Peyer's patch (tissue), 4 donors: ENCODE measurements around the gene CSTF3. TPM values are rescaled to one million over a fixed set of nuclear protein-coding genes. Genes with fewer than 3 reads are reported as not detected.

Source experiments
- DNase-seq, 3 donors: peaks; one replicate each; pipeline ENCODE4 v3.0.0-alpha.2; 2017 to 2019
- H3K27ac ChIP-seq, 4 donors: fragments of 200-600 bp; sonication (generic); one replicate each; pipeline ENCODE4 v1.5.1; 2016 to 2019
- H3K27me3 ChIP-seq, 2 donors: fragments of 200-600 bp; sonication (generic); one replicate each; pipeline ENCODE4 v1.5.1; 2019
- H3K36me3 ChIP-seq, 3 donors: fragments of 200-600 bp; sonication (generic); one replicate each; pipeline ENCODE4 v1.5.1; 2016 to 2019
- H3K4me1 ChIP-seq, 4 donors: fragments of 200-600 bp; sonication (generic); one replicate each; pipeline ENCODE4 v1.5.1; 2016 to 2019
- H3K4me3 ChIP-seq, 4 donors: fragments of 200-600 bp; sonication (generic); 1 replicate in 3 of 4; 2 replicates in 1 of 4; pipeline ENCODE4 v1.5.1; 2016 to 2019; ENCODE audit warnings: mild to moderate bottlenecking in 1 of 4
- H3K9me3 ChIP-seq, 4 donors: fragments of 200-600 bp; sonication (generic); one replicate each; pipeline ENCODE4 v1.5.1; 2016 to 2019; ENCODE audit warnings: mild to moderate bottlenecking in 1 of 4
- CTCF ChIP-seq, 6 experiments: fragments of 450-650 bp in 4 of 6; fragments of 200-600 bp in 2 of 6; sonication (generic) in 1 of 6; IDR thresholded peaks; one replicate each; pipeline ENCODE4 v1.5.1; 2017 to 2019; ENCODE audit warnings: antibody characterized with exemption in 6 of 6, mild to moderate bottlenecking in 3 of 6, moderate library complexity in 1 of 6
- POLR2A ChIP-seq, 2 donors: fragments of 450-650 bp; IDR thresholded peaks; one replicate each; pipeline ENCODE4 v1.5.1; 2017; ENCODE audit warnings: antibody characterized with exemption in 2 of 2, mild to moderate bottlenecking in 2 of 2, moderate library complexity in 2 of 2
- total RNA-seq, 4 donors: library from RNA; depleted of rRNA; stranded (reverse); fragments of >200 nt; gene quantifications; one replicate each; pipeline ENCODE4 v1.1.0, GENCODE V29; 2016

CSTF3 gene
- total RNA-seq, 4 donors from 2014 or later = 18.5 to 28.9 (median 19.4) TPM

- Histone ChIP-seq H3K27ac (no peak overlapping the region), H3K36me3 (no peaks in the 10 kb centered on the region), H3K9me3 (no peaks in the 10 kb centered on the region), H3K4me3 (no peak overlapping the region), H3K27me3 (no peaks in the 10 kb centered on the region), H3K4me1 (peaks cover 0 to 28% (median 0%) of the 10 kb centered on the region in 4 donors)
- TF ChIP-seq CTCF (IDR thresholded peaks at IDR 0.05) (no peak), POLR2A (IDR thresholded peaks at IDR 0.05) (no peak)
- DNase-seq = no peak
Measured at GRCh38 chr11:33158596-33159275, 2.5 kb downstream of the CSTF3 start.

GRCh38 chr11:33157103-33158027 is 3.9 kb downstream of the CSTF3 start:
- no peaks in the 10 kb centered on the region for H3K9me3 ChIP-seq
- no peak for TF ChIP-seq CTCF (IDR thresholded peaks at IDR 0.05)
- no peak for TF ChIP-seq POLR2A (IDR thresholded peaks at IDR 0.05)
- H3K4me1 ChIP-seq = peaks cover 0 to 26% (median 0%) of the 10 kb centered on the region in 4 donors
- H3K36me3 ChIP-seq = no peaks in the 10 kb centered on the region
- H3K27me3 ChIP-seq = no peaks in the 10 kb centered on the region
- H3K27ac ChIP-seq = no peak overlapping the region
- H3K4me3 ChIP-seq = no peak overlapping the region
- DNase-seq = no peak

GRCh38 chr11:33151399-33151798 is 9.9 kb downstream of the CSTF3 start:
- DNase-seq = no peak
- TF ChIP-seq CTCF (IDR thresholded peaks at IDR 0.05) (no peak), POLR2A (IDR thresholded peaks at IDR 0.05) (no peak)
- Histone ChIP-seq H3K27ac (no peak overlapping the region), H3K4me1 (peaks cover 0 to 11% (median 0%) of the 10 kb centered on the region in 4 donors), H3K9me3 (no peaks in the 10 kb centered on the region), H3K27me3 (no peaks in the 10 kb centered on the region), H3K36me3 (no peaks in the 10 kb centered on the region), H3K4me3 (no peak overlapping the region)

GRCh38 chr11:33147559-33147958 is 13.7 kb downstream of the CSTF3 start:
- TF ChIP-seq CTCF (IDR thresholded peaks at IDR 0.05) = no peak
- TF ChIP-seq POLR2A (IDR thresholded peaks at IDR 0.05) = no peak
- no peaks in the 10 kb centered on the region for H3K27me3 ChIP-seq
- H3K4me1 ChIP-seq = peaks cover 0 to 11% (median 0%) of the 10 kb centered on the region in 4 donors
- no peak for DNase-seq
- H3K27ac ChIP-seq = no peak overlapping the region
- H3K36me3 ChIP-seq = no peaks in the 10 kb centered on the region
- H3K9me3 ChIP-seq = no peaks in the 10 kb centered on the region
- H3K4me3 ChIP-seq = no peak overlapping the region

GRCh38 chr11:33135768-33136443 is 25.4 kb downstream of the CSTF3 start:
- Histone ChIP-seq H3K9me3 (no peaks in the 10 kb centered on the region), H3K4me1 (no peaks in the 10 kb centered on the region), H3K36me3 (peaks cover 0 to 12% (median 0%) of the 10 kb centered on the region in 3 donors), H3K27ac (no peak overlapping the region), H3K4me3 (no peak overlapping the region), H3K27me3 (no peaks in the 10 kb centered on the region)
- TF ChIP-seq CTCF (IDR thresholded peaks at IDR 0.05) (no peak), POLR2A (IDR thresholded peaks at IDR 0.05) (no peak)
- DNase-seq = no peak
